ENCODE results near the gene SYNE2.
A peak's percentile ranks its signal among the peaks of the same experiment; 100 is the strongest.
"Not testable (repeated sequence)": the region's sequence is repeated elsewhere in the genome, so short reads cannot be mapped to it uniquely, and the experiment has no call there.

SYNE2 gene

DNA sequence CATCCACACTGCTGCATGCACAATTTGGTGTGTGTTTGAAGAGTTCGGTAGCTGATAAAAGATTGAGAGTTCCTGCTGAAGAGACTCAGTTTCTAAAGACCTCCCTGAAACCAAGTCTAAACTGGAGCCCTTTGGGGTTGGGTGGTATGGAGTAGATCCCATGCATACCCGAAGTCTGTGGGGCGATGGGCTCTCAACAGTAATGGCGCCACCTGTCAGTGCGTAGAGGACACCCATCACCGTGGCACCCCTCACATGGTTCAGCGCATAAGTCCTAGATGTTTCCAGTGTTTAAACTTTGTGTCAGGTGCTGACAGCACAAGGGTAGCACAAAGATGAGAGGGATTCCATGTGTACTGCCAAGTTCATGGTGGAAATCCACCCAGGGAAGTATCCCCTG is 355.5 kb downstream of the SYNE2 start:
- no peaks in the 10 kb centered on the region for H3K9me3 ChIP-seq (replicated peaks in 1 of 11)
- peaks cover 6 to 57% (median 50%) of the 10 kb centered on the region in 11 experiments; a peak in 19 of 22 replicates for H3K36me3 ChIP-seq
- no peak overlapping the region for H3K9ac ChIP-seq
- no peak overlapping the region for H3K27ac ChIP-seq
- no peaks in the 10 kb centered on the region for H3K27me3 ChIP-seq
- no peak overlapping the region for H3K4me2 ChIP-seq
- peaks cover 5 to 17% (median 10%) of the 10 kb centered on the region in 10 experiments; a peak in 14 of 20 replicates for H3K4me1 ChIP-seq
- H3K4me3 ChIP-seq, result no peak overlapping the region
- no peak for TF ChIP-seq Cebpa-rat (IDR thresholded peaks at IDR 0.05)
- H4K20me1 ChIP-seq, result no peaks in the 10 kb centered on the region; a peak in 1 of 22 replicates

DNA sequence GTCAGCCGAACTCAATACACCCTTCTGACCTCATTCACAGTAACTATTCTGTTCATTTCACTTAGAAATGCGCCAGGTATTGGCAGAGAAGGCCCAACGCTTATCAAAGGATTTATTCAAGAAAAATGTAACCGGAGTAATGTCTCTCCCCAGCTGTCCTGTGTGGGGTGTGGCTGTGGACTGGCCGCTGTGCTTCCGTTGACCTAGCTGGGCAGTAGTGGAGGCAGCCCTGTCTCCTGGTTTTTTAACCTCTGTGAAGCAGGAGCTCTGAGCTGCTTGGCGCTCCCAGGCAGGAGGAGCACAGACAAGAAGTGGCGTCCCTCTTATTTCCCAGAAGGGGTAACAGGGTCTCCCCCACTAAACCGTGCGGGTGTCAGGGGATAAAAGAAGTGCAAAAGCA is 356.2 kb downstream of the SYNE2 start:
- no peak overlapping the region for H3K4me3 ChIP-seq
- peaks cover 6 to 63% (median 55%) of the 10 kb centered on the region in 11 experiments; a peak in 19 of 22 replicates for H3K36me3 ChIP-seq
- TF ChIP-seq Cebpa-rat (IDR thresholded peaks at IDR 0.05), result no peak
- H3K4me2 ChIP-seq, result peak overlapping the region in 6 of 11 experiments; percentile 3 to 39 (median 24); a peak in 3 of 22 replicates
- no peaks in the 10 kb centered on the region for H3K9me3 ChIP-seq (replicated peaks in 1 of 11)
- H3K27me3 ChIP-seq, result no peaks in the 10 kb centered on the region
- no peak overlapping the region for H3K9ac ChIP-seq
- H4K20me1 ChIP-seq, result no peaks in the 10 kb centered on the region; a peak in 1 of 22 replicates
- H3K4me1 ChIP-seq, result peaks cover 5 to 17% (median 10%) of the 10 kb centered on the region in 10 experiments; a peak in 14 of 20 replicates
- no peak overlapping the region for H3K27ac ChIP-seq

DNA sequence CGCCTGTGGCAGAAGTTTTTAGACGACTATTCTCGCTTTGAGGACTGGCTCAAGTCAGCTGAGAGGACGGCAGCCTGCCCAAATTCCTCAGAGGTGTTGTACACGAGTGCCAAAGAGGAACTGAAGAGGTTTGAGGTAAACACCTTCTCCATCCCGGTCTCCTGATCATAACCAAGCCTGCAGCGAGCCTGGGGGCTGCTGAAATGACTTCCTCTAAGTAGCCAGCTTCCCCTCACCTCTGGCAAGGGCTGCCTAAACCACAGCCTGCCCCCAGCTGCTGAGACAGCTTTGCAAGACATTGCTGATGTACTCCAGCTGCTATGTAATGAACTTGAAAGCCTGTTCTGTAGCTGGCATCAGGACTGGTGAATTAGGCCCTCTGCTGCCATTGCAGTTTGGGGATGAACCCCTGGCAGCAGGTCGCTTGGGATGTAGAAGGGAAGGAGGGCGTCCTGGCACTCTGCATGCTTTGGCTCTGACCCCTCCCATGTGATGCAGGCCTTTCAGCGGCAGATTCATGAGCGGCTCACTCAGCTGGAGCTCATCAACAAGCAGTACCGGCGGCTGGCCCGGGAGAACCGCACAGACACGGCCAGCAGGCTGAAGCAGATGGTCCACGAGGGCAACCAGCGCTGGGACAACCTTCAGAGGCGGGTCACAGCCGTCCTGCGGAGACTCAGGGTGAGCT is 356.8 kb downstream of the SYNE2 start:
- Histone ChIP-seq H3K36me3 (peaks cover 8 to 69% (median 61%) of the 10 kb centered on the region in 11 experiments; a peak in 21 of 22 replicates), H3K27ac (peak overlapping the region in 1 of 11 experiments; percentile 27; a peak in 1 of 22 replicates), H3K4me1 (peaks cover 5 to 17% (median 10%) of the 10 kb centered on the region in 10 experiments; a peak in 14 of 20 replicates), H3K9ac (no peak overlapping the region), H3K27me3 (no peaks in the 10 kb centered on the region), H3K4me2 (peak overlapping the region in 9 of 11 experiments; percentile 2 to 46 (median 18); a peak in 9 of 22 replicates), H3K4me3 (no peak overlapping the region), H4K20me1 (no peaks in the 10 kb centered on the region; a peak in 1 of 22 replicates), H3K9me3 (replicated peaks in 1 of 11) (no peaks in the 10 kb centered on the region)
- no peak for TF ChIP-seq Cebpa-rat (IDR thresholded peaks at IDR 0.05)

DNA sequence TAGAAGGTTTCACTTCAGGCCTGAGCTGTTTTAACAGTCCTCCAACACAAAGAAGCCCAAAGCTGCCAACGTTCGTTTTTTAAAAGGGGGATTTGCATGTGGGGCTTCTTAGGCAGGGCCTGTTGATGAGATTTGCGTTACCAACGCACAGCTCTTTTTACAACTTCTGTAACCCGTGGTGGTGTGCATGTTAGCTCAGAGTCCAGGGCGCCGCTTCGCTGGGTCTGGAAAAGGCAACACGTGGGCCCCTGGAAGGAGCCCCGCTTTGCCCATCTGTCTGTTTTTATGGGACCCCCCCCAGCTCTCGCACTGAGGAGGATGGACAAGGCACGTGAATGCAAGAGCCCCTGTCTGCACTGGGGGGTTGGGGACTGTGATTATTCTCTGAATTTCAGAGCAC is 357.4 kb downstream of the SYNE2 start:
- peak overlapping the region in 1 of 11 experiments; percentile 27; a peak in 1 of 22 replicates for H3K27ac ChIP-seq
- no peaks in the 10 kb centered on the region for H3K27me3 ChIP-seq
- peaks cover 11 to 75% (median 67%) of the 10 kb centered on the region in 11 experiments for H3K36me3 ChIP-seq
- H3K4me1 ChIP-seq, result peaks cover 5 to 17% (median 10%) of the 10 kb centered on the region in 10 experiments; a peak in 14 of 20 replicates
- no peak for TF ChIP-seq Cebpa-rat (IDR thresholded peaks at IDR 0.05)
- H3K9me3 ChIP-seq (replicated peaks in 1 of 11), result no peaks in the 10 kb centered on the region
- no peak overlapping the region for H3K4me3 ChIP-seq
- no peaks in the 10 kb centered on the region; a peak in 1 of 22 replicates for H4K20me1 ChIP-seq
- H3K9ac ChIP-seq, result no peak overlapping the region
- peak overlapping the region in 4 of 11 experiments; percentile 3 to 39 (median 30); a peak in 5 of 22 replicates for H3K4me2 ChIP-seq

DNA sequence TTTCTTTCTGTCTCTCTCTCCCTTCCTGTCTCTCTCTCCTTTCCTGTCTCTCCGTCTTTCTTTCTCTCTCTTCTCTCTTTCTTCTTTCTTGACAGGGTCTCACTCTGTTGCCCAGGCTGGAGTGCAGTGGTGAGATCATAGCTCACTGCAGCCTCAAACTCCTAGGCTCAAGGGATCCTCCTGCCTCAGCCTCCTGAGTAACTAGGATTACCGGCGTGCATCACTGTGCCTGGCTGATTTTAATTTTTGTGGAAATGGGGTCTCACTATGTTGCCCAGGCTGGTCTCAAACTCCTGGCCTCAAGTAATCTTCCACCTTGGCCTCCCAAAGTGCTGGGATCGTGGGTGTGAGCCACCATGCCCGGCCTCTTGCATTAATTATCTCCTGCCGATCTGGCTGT is 358.1 kb downstream of the SYNE2 start:
- H3K27me3 ChIP-seq; H3K4me3 ChIP-seq; H4K20me1 ChIP-seq; H3K9ac ChIP-seq; H3K9me3 ChIP-seq (replicated peaks in 1 of 11); H3K27ac ChIP-seq; H3K4me2 ChIP-seq: not testable (repeated sequence)
- Histone ChIP-seq H3K4me1 (peaks cover 5 to 14% (median 10%) of the 10 kb centered on the region in 10 experiments; a peak in 14 of 20 replicates), H3K36me3 (peaks cover 18 to 82% (median 74%) of the 10 kb centered on the region in 11 experiments)

DNA sequence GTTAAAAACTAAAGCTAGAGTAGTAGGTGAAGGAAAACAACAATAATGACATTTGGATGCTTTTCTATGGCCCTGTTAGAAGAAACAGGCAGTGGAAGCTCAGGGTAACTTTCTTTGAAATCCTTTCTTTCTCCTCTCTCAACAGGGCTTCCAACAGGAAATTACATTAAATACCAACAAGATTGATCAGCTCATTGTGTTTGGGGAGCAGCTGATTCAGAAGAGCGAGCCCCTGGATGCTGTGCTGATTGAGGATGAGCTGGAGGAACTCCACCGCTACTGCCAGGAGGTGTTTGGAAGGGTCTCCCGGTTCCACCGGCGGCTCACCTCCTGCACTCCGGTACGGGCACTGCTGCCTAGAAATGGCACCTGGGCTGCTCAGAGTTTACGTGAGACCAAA is 359.9 kb downstream of the SYNE2 start:
- TF ChIP-seq Cebpa-rat (IDR thresholded peaks at IDR 0.05), result no peak
- H3K27ac ChIP-seq, result no peak overlapping the region
- peaks cover 5 to 22% (median 19%) of the 10 kb centered on the region in 10 experiments; a peak in 16 of 20 replicates for H3K4me1 ChIP-seq
- no peak overlapping the region for H3K9ac ChIP-seq
- no peaks in the 10 kb centered on the region for H3K9me3 ChIP-seq (replicated peaks in 1 of 11)
- no peak overlapping the region for H3K4me3 ChIP-seq
- no peaks in the 10 kb centered on the region for H3K27me3 ChIP-seq
- no peak overlapping the region for H3K4me2 ChIP-seq
- H3K36me3 ChIP-seq, result peaks cover 23 to 99% (median 82%) of the 10 kb centered on the region in 11 experiments
- H4K20me1 ChIP-seq, result no peaks in the 10 kb centered on the region; a peak in 1 of 22 replicates

DNA sequence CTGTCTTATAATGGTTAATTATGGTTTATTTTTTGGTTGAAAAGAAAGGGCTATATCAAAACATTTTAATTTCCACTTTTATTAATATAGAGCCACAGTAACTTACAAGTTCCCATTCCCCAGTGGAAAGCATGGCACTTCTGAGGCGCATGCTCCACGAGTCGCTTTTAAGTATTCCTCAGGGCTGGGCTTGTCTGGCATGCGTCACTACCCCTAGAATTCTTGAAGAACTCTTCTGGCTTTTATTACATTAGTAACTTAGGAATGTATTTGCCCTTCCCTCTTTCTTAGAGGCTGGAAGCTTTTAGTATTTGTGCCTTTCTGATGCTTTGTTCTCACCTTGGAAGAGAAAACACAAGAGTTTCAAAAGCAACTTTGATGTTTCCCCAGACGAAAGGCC is 360.3 kb downstream of the SYNE2 start:
- TF ChIP-seq Cebpa-rat (IDR thresholded peaks at IDR 0.05), result no peak
- Histone ChIP-seq H3K9me3 (replicated peaks in 1 of 11) (no peaks in the 10 kb centered on the region), H3K27ac (no peak overlapping the region), H4K20me1 (no peaks in the 10 kb centered on the region; a peak in 1 of 22 replicates), H3K4me1 (peaks cover 5 to 26% (median 23%) of the 10 kb centered on the region in 10 experiments; a peak in 16 of 20 replicates), H3K4me3 (no peak overlapping the region), H3K36me3 (peaks cover 23 to 100% (median 78%) of the 10 kb centered on the region in 11 experiments), H3K4me2 (no peak overlapping the region), H3K9ac (no peak overlapping the region), H3K27me3 (no peaks in the 10 kb centered on the region)

DNA sequence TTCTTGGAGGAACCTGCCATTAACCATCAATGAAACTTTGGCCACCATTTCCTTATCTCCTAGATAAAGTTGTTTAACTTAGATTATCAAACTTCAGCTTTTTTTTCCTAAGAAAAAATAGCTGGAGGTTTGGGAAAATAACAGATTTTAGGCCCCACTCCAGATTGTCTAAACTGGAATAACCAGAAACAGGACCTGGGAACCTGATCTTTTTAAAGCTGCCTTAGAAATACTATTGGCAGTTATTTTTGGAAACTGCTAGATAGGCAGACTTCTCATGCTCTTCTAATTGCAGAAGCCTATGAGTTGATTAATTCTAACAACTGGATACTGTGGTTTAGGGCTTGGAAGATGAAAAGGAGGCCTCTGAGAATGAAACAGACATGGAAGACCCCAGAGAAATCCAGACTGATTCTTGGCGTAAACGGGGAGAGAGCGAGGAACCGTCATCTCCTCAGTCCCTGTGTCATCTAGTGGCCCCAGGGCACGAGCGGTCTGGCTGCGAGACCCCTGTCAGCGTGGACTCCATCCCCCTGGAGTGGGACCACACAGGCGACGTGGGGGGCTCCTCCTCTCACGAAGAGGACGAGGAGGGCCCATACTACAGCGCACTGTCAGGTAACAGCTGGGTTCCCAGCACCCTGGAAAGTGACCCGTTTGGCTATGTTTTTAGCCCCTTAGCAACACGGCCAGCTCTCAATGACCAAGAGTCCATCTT is 361.2 kb downstream of the SYNE2 start:
- H3K36me3 ChIP-seq, result peaks cover 23 to 99% (median 71%) of the 10 kb centered on the region in 11 experiments

DNA sequence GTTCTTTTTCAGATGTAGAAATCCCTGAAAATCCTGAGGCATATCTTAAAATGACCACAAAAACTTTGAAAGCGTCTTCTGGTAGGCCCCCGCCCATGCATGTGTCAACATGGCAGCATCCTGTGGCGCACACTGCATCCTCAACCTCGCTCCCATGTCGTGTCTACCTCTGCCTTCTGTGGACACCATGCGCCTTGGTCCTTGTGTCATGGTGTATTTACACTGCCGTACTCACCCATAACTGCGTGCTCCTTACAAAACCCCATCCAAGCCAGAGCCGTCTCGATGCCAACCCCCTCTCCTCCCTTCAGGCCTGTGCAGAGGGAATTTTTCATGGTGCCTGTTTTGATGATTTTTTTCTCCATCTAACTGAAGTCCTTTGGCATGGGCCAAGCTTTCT is 362.5 kb downstream of the SYNE2 start:
- Histone ChIP-seq H3K36me3 (peaks cover 23 to 98% (median 67%) of the 10 kb centered on the region in 11 experiments), H3K4me2 (no peak overlapping the region), H3K9ac (no peak overlapping the region), H3K9me3 (replicated peaks in 1 of 11) (no peaks in the 10 kb centered on the region), H4K20me1 (no peaks in the 10 kb centered on the region; a peak in 1 of 22 replicates), H3K4me3 (no peak overlapping the region), H3K27ac (no peak overlapping the region), H3K4me1 (peaks cover under 1 to 37% (median 33%) of the 10 kb centered on the region in 10 experiments), H3K27me3 (no peaks in the 10 kb centered on the region)
- no peak for TF ChIP-seq Cebpa-rat (IDR thresholded peaks at IDR 0.05)

More for the DNA sequence above, 361.2 kb downstream of the SYNE2 start:
- Histone ChIP-seq H3K9me3 (replicated peaks in 1 of 11) (no peaks in the 10 kb centered on the region), H3K27me3 (no peaks in the 10 kb centered on the region), H3K4me2 (no peak overlapping the region), H4K20me1 (no peaks in the 10 kb centered on the region; a peak in 1 of 22 replicates), H3K9ac (no peak overlapping the region), H3K4me1 (peaks cover 5 to 35% (median 32%) of the 10 kb centered on the region in 10 experiments; a peak in 16 of 20 replicates), H3K4me3 (no peak overlapping the region), H3K27ac (no peak overlapping the region)
- TF ChIP-seq Cebpa-rat (IDR thresholded peaks at IDR 0.05), result no peak
